HUES48 (cell line): Measurements from ENCODE around the gene DACT1.

ENCODE experiments used
- H3K27ac ChIP-seq: one replicate; pipeline ENCODE4 v1.7.0; 2013; ENCODE audit warnings: low read depth, low read length, inconsistent platforms
- H3K27me3 ChIP-seq: 2 replicates; pipeline ENCODE4 v1.6.1; 2013; ENCODE audit warnings: mild to moderate bottlenecking, low read length; ENCODE audit not compliant: control insufficient read depth, insufficient read depth
- H3K36me3 ChIP-seq: 2 replicates; pipeline ENCODE4 v1.6.1; 2013; ENCODE audit warnings: low read length; ENCODE audit not compliant: control insufficient read depth, insufficient read depth
- H3K4me1 ChIP-seq: 2 replicates; pipeline ENCODE4 v1.6.1; 2013; ENCODE audit warnings: mild to moderate bottlenecking, low read length; ENCODE audit not compliant: control insufficient read depth, insufficient read depth
- H3K4me3 ChIP-seq: 2 replicates; pipeline ENCODE4 v1.5.1; 2013; ENCODE audit warnings: mild to moderate bottlenecking, low read depth, low read length
- H3K9ac ChIP-seq: 2 replicates; pipeline ENCODE4 v1.6.1; 2013; ENCODE audit warnings: mild to moderate bottlenecking, low read depth, low read length, moderate library complexity
- H3K9me3 ChIP-seq: 2 replicates; pipeline ENCODE4 v1.6.1; 2013; ENCODE audit warnings: low read length; ENCODE audit not compliant: control insufficient read depth, insufficient read depth

The DACT1 gene

DNA sequence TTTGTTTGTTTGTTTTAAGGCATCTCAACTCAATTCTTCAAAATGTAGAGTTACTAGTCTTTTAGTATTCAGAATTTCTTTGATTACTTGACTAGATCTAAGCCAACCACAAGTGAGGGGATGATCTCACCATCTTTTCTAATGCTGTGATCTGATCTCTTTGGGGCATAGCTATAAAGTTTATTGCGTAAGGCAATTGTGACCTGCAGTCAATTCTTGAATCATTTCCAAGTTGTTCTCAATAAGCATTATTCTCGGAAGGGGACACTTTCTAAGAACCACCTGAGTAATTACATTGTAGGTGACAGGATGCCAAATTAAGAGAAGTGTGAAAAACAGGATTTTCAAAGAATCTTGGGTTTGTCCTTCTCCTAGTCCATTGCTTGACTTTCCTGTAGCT lies 13.1 kb downstream of the DACT1 start:
- Histone ChIP-seq H3K9me3 (no peaks in the 10 kb centered on the region), H3K27me3 (no peaks in the 10 kb centered on the region), H3K9ac (no peak overlapping the region), H3K36me3 (peaks cover 20% of the 10 kb centered on the region), H3K27ac (no peak overlapping the region), H3K4me1 (no peaks in the 10 kb centered on the region), H3K4me3 (no peak overlapping the region)

DNA sequence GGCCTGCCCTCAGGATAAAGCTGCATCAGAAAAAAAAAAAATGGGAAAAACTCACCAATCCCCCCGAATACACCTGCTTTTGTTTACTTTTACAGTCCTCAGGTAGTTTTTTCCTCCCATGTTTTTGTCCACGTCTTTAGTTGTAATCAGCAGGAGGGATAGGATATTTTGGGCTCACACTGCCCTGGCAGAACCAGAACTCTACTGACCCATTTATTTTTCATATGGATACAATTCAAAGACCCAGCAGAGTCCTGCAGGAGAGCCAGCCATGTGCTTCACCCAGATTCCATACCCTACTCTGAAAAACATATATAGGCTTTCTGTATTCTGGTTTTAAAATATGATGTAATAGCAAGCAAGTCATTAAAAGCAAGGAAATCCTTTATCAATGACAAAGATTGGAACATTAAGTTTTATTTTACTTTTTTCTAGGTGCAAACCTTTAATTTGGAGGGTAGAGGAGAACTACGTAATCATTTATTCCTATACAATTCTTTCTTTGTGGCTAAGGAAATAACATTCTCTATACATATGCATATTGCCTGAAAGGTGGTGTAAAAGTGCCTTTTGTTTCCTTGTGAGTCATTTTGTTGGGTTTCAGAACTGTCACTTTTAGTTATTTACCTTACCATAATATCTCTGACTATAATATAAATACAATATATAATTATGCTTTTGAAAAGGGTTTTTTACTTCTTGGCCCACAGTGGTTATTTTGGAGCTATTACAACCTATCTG lies 19.1 kb downstream of the DACT1 start:
- H3K27ac ChIP-seq = peak overlapping the region; percentile 84
- H3K4me1 ChIP-seq = peaks cover 17% of the 10 kb centered on the region
- no peaks in the 10 kb centered on the region for H3K9me3 ChIP-seq

DNA sequence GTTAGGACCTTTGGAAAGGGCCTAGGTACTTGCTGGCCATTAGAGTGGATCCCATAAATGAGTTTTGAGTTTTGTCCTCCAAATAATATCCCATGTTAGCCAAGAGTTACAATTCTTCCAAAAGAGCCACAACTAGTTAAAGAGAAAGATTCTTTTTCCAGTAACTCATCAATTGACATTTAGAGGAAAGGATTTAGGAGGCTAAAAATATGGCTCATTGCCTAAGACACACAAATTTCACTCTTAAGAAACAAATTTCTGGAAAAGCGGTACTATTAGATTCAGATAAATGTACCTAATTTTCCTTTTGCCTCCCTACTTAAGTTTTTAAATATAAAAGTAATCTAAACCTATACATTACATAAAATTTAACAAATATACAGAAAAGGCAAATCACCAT lies 21.3 kb downstream of the DACT1 start:
- H3K4me3 ChIP-seq = no peak overlapping the region
- peaks cover 26% of the 10 kb centered on the region for H3K4me1 ChIP-seq

More for the DNA sequence above, 19.1 kb downstream of the DACT1 start:
- H3K27me3 ChIP-seq = no peaks in the 10 kb centered on the region
- H3K4me3 ChIP-seq = no peak overlapping the region
- no peaks in the 10 kb centered on the region for H3K36me3 ChIP-seq
- H3K9ac ChIP-seq = no peak overlapping the region

DNA sequence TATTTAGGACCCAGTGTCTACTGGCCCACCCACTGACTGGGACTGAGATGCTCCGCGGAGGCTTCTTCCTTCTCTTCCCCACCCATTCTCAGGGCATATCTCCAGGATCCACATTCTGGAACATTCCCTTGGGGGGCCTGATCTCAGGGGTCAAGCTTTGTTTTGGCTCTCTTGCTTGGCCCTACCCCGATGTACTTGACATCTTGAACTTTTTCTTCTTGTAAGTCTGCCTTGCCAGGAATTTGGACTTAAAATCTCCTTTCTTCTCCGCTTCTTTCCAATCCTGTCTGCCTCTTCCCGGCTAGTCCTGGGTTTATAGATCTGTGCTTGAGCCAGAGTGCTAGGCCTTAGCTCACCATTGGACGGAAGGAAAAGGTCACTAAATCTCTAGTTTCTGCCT lies 22.1 kb downstream of the DACT1 start:
- Histone ChIP-seq H3K4me3 (no peak overlapping the region), H3K27me3 (no peaks in the 10 kb centered on the region), H3K4me1 (peaks cover 33% of the 10 kb centered on the region), H3K9ac (no peak overlapping the region), H3K36me3 (no peaks in the 10 kb centered on the region), H3K9me3 (no peaks in the 10 kb centered on the region), H3K27ac (no peak overlapping the region)

More for the DNA sequence above, 21.3 kb downstream of the DACT1 start:
- H3K27me3 ChIP-seq = no peaks in the 10 kb centered on the region
- no peak overlapping the region for H3K27ac ChIP-seq
- no peaks in the 10 kb centered on the region for H3K36me3 ChIP-seq
- no peaks in the 10 kb centered on the region for H3K9me3 ChIP-seq
- H3K9ac ChIP-seq = no peak overlapping the region

DNA sequence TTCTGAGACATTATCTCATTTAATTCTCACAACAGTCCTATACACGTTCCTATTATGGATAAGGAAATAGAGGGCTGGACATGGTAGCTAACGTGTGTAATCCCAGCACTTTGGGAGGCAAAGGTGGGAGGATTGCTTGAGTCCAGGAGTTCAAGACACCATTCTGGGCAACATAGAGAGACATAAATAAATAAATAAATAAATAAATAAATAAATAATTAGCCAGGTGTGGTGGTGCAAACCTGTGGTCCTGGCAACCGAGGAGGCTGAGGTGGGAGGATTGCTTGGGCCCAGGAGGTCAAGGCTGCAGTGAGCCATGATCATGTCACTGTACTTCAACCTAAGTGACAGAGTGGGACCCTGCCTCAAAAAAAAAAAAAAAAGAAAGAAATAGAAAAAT lies 22.6 kb downstream of the DACT1 start:
- Histone ChIP-seq H3K9me3 (no peaks in the 10 kb centered on the region), H3K27me3 (no peaks in the 10 kb centered on the region), H3K4me1 (peaks cover 33% of the 10 kb centered on the region), H3K27ac (no peak overlapping the region), H3K4me3 (no peak overlapping the region), H3K36me3 (no peaks in the 10 kb centered on the region), H3K9ac (no peak overlapping the region)

DNA sequence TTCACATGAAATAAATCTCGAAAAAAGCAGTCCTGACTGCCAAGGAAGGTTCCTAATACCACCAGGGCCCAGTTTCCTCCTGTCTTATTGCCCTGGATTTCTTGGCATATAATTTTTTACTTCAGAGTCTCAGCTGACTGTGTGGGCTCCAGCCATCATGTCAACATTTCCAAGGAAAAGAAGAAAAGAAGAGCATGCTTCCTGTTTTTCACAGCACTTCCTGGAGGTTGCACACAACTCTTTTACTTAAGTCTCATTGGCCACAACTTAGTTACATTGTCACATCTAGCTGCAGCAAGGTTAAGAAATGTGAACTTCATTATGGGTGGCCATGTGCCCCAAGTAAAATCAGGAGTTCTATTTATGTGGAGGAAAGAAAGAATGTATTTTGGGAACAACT lies 24.3 kb downstream of the DACT1 start:
- no peaks in the 10 kb centered on the region for H3K27me3 ChIP-seq
- H3K27ac ChIP-seq = no peak overlapping the region
- H3K36me3 ChIP-seq = no peaks in the 10 kb centered on the region
- H3K9me3 ChIP-seq = no peaks in the 10 kb centered on the region
- no peak overlapping the region for H3K4me3 ChIP-seq
- H3K9ac ChIP-seq = no peak overlapping the region
- peaks cover 26% of the 10 kb centered on the region for H3K4me1 ChIP-seq

DNA sequence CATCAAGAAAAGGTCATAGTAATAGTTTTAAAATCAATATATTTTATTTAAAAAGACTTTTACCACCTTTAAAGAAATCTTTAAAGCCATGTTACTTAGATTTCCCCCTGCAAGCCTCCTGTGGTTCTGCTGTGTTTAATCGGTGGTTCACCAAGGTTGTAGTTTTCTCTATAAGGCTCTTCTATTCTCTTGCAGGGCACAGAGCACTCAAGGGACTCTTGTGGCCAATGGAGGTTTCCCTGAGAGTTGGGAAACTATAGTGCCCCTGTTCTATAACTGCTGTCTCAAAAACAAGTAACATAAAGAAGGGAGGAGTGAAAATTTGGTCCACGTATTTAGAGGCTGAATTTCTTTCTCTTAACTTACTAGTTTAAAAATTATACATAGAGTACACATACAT lies 25.0 kb downstream of the DACT1 start:
- Histone ChIP-seq H3K27ac (no peak overlapping the region), H3K27me3 (no peaks in the 10 kb centered on the region), H3K9me3 (no peaks in the 10 kb centered on the region), H3K4me1 (peaks cover 18% of the 10 kb centered on the region), H3K36me3 (no peaks in the 10 kb centered on the region), H3K9ac (no peak overlapping the region), H3K4me3 (no peak overlapping the region)

DNA sequence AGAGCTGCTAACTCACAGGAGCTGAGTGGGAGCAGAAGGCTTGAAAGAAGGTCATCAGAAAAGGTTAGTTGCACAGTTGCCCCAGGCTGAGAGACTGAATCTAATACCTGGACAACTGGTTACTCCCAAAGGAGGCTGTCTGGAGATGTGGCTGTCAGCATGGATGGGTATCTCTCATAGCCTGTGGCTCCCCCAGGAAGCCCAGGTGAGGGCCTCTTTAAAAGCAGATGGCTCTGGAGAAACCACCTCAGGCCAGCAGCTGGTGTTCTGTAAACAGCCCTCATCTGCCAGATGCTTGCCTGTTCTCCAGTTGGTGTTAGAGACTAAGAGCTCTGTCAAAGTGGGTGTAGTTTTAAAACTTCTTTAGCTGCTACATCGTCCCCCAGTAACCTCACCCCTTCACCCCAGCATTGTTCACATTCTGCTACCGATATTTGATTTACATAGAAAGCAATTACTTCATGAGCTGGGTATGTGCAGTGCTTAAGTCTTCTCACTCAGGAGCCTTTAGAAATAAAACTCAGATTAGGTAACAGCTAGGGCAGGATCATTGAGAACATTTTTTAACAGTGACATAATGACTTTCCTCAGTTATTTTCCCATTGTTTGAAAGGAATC lies 25.8 kb downstream of the DACT1 start:
- Histone ChIP-seq H3K36me3 (no peaks in the 10 kb centered on the region), H3K4me3 (peak overlapping the region; percentile 13; the same call in 1 of the 2 replicates), H3K27me3 (no peaks in the 10 kb centered on the region), H3K9ac (no peak overlapping the region; the same call in 1 of the 2 replicates), H3K9me3 (no peaks in the 10 kb centered on the region), H3K27ac (peak overlapping the region; percentile 82), H3K4me1 (peaks cover 17% of the 10 kb centered on the region)

DNA sequence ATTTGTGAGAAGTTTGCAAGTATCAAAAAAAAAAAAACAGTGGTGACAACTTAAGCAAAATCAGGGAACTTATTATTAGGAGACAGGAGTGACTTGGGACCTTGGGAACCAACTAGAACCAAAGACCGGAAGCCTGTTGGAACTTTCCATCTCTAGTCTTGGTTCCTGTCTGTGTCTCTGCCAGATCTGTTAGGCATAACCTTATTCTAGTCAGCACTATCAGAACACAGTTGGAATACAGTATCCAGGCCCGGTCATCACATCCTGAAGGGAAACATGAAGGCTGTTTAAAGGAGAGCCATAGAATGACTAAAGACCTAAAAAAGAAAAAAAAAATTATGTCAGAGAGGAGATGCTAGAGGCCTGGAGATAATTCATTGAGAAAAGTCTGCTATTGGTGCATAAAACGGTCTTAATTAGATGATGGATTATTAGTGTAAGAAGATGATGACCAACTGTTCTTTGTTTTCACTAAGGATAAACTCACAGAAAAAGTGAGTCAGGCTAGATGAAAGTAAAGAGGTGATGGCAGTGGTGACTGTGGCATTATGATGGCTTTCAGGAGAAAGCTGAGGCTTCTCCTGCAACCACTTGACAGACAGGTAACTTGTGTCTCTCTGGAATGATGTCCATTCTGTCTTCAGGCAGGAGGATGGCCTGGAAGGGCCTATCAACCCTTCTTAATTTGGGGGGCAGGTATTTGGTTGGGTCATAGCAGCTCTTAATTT lies 28.2 kb downstream of the DACT1 start:
- Histone ChIP-seq H3K4me3 (no peak overlapping the region), H3K9me3 (no peaks in the 10 kb centered on the region), H3K27me3 (no peaks in the 10 kb centered on the region), H3K9ac (no peak overlapping the region), H3K4me1 (peaks cover 28% of the 10 kb centered on the region), H3K27ac (no peak overlapping the region), H3K36me3 (no peaks in the 10 kb centered on the region)

DNA sequence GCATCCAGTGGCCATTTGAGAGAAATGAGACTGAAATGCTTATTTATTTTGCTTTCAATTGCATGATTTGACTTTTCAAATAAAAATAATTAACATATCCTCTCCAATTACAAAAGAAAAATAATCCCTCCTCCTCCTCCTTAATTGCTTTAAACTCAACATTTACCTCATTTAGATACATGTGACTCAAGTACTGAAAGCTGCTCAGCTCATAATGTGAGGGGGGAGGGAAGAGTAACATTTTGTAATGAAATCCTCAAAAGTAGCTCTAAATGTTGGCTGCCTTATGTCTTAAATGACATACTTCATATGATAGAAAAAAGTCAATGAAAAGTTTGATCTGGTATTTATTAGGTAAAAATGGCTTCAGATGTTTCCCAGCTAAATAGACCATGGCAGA lies 29.0 kb downstream of the DACT1 start:
- H3K9me3 ChIP-seq = no peaks in the 10 kb centered on the region
- no peak overlapping the region for H3K27ac ChIP-seq
- H3K27me3 ChIP-seq = no peaks in the 10 kb centered on the region
- no peak overlapping the region for H3K4me3 ChIP-seq
- no peak overlapping the region for H3K9ac ChIP-seq
- no peaks in the 10 kb centered on the region for H3K36me3 ChIP-seq
- peaks cover 28% of the 10 kb centered on the region for H3K4me1 ChIP-seq

DNA sequence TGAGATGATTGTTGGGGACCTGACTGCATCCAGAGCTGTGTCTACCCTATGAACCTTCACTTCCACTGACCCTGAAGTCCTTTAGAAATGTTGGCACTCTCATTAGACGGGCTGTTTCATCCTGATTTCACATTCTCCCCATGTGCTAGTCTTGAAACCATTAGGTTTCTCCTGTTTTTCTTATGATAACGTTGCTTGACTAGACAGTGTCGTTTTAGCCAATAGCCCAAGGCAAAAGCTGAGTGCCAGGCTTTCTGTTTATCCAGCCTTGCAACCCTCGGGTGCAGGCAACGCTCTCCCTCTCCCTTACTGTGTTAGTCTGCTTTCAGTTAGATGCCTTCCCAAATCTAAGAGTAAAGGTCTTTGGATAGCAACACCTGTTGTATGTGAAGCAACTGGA lies 30.1 kb downstream of the DACT1 start:
- Histone ChIP-seq H3K4me1 (peaks cover 28% of the 10 kb centered on the region), H3K27ac (no peak overlapping the region), H3K27me3 (no peaks in the 10 kb centered on the region), H3K4me3 (no peak overlapping the region), H3K9ac (no peak overlapping the region), H3K36me3 (no peaks in the 10 kb centered on the region), H3K9me3 (no peaks in the 10 kb centered on the region)
